GM21381 (cell line): ENCODE measurements around the gene FKRP.
"Not testable (repeated sequence)": the region's sequence is repeated elsewhere in the genome, so short reads cannot be mapped to it uniquely, and the experiment has no call there.

Experiments used
- ATAC-seq: cut with Tn5 transposase; IDR thresholded peaks from one replicate; pipeline ENCODE4 v1.9.1; 2021; ENCODE audit warnings: mild to moderate bottlenecking, moderate library complexity; ENCODE audit not compliant: unreplicated experiment

FKRP gene

DNA sequence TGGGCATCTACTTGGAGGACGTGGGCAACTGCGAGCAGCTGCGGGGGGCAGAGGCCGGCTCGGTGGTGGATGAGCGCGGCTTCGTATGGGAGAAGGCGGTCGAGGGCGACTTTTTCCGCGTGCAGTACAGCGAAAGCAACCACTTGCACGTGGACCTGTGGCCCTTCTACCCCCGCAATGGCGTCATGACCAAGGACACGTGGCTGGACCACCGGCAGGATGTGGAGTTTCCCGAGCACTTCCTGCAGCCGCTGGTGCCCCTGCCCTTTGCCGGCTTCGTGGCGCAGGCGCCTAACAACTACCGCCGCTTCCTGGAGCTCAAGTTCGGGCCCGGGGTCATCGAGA lies 10.7 kb downstream of the FKRP start:
- no peak for ATAC-seq

DNA sequence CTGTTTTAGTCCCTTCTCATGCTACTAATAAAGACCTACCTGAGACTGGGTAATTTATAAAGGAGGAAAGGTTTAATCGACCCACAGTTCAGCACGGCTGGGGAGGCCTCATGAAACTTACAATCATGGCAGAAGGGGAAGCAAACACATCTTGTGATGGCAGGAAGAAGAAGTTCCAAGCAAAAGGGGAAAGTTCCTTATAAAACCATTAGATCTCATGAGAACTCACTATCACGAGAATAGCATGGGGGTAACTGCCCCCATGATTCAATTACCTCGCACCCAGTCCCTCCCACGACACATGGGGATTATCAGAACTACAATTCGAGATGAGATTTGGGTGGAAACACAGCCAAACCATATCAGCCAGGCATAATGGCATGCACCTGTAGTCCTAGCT lies 13.3 kb downstream of the FKRP start:
- no peak for ATAC-seq

DNA sequence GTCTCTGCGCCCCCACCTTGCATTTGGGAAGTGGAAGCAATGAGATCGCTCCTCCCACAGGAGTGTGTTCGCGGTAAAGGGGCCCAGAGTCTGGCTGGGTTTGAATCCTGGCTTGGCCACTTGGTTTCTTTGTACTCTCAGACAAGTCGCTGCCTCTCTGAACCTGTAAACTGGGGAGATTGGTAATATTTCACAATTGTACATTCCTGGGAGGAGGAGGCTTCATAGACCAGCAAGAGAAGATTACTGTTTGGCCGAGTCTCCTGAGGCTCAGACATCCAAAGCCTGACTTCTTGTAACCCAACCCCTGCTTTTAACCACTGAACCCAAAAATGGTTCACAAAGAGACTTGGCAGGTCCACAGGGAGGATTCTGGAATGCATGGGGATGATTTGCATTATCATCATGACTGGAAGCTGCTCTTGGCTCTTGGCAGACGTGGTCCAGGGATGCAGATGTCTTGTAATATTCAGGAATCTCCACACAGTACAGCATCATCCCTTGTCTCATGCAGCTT lies 14.0 kb downstream of the FKRP start:
- ATAC-seq, result no peak

DNA sequence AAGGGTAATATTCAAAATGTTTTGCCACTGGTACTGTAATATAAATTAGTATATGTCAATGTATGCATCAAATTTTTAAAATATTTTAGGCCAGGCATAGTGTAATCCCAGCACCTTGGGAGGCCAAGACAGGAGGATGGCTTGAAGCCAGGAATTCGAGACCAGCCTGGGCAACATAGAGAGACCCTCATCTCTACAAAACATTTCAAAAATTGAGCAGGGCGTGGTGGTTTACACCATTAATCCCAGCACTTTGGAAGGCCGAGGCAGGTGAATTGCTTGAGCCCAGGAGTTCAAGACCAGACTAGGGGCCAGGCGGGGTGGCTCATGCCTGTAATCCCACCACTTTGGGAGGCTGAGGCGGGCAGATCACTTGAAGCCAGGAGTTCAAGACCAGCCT lies 14.5 kb downstream of the FKRP start:
- ATAC-seq, result no peak

DNA sequence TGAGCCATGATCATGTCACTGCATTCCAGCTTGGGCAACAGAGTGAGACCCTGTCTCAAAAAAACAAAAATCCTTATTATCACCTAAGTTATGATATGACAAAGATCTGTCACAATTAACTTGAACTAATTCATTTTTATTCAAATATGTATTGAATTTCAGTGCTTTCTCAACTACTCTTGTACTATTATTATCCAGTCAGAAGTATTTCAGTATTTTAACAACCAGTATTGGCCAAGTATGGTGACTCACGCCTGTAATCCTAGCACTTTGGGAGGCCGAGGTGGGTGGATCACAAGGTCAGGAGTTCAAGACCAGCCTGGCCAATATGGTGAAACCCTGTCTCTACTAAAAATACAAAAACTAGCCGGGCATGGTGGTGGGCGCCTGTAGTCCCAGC lies 15.0 kb downstream of the FKRP start:
- not testable (repeated sequence) for ATAC-seq

DNA sequence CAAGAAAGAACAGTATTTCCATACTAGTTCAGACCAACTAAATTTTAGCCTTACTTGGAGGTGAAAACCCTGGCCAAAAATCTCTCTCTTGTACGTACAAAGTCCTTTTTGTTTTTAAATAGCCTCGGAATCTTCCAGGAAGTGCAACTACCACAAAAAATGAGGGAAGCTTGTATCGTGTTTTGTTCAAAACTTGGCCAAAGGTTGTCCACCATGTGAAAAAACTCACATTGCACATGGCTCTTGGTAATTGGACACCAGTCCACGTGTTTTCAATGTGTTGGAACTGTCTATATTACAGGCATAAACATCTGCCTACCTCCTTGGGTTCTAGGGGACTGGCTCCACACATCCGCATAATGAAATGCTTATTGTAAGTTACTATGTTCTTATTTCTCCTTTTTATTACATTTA lies 15.6 kb downstream of the FKRP start:
- no peak for ATAC-seq

DNA sequence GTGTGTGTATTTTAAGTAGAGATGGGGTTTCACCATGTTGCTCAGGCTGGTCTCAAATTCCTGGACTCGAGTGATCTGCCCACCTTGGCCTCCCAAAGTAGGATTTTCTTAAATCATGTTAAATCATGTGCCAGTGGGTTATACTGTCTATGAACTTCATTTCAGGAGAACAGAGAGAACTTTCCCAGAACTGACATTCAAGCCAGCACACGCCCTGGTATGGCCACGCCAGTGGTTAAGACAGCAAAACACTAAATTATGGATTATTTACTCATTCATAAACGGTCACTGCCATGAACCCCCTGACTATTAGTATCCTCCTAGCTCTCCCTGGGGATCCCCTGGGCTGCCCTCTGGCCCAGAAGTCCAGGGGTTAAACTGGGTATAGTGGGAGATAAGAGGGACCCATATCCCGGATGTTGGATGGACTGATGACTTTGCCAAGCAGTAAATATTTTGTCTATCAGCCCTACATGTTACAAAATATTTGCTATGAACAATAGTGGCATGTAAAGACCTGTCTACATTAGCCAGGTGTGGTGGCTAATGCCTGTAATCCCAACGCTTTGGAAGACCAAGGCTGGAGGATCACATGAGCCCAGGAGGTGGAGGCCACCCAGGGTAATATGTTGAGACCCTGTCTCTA lies 16.5 kb downstream of the FKRP start:
- no peak for ATAC-seq

DNA sequence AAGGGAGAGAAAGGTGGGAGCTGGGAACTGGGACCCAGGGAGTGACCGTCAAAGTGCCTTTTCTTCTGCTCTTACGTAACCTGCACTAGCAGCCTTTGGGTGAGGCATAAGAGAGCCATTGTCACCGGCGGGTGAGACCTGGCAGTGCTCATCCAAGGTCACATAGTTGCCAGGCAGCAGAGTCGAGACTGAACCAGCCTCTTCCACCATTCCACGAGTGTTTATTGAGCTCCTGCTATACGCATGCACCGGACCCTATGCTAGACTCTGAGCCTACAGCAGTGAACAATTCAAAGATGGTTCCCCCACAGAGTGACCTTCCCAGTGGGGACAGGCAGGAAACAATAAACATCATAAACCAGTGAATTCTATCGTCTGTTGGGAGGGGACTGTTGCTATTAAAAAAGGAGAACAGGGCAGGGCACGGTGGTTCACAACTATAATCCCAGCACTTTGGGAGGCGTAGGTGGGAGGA lies 19.0 kb downstream of the FKRP start:
- no peak for ATAC-seq

DNA sequence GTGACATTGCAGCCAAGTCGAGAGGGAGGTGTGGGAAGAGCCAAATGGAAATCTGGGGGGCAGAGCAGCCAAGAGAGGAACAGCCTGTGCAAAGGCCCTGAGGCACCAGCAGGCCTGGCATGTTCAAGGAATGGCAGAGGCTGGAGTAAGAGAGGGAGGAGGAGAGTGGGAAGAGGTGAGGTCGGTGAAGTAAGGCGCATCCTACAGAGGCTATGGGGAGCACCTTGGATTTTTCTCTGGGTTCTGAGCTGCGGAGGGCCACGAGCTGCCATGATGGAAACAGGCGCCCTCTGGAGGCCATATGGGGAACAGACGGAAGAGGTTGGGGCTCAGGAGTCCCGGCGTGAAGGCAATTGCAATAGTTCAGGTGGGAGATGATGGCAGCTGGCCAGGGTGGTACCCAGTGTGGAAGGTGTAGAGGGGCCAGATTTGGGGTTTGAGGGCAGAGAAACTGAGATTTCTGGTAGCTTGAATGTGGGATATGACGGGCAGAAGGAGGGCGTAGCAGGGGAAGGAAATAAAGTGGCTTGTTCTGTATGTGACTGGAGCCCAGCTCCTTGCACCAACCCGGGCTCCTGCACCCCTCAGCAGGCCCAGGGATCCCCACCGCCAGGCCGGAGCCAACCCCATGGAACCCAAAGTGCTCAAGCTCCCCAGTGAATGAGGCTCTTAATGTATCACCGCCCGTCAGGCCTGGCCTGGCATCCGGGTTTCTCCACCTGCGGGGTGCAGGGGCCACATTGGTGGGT lies 20.9 kb downstream of the FKRP start:
- no peak for ATAC-seq

DNA sequence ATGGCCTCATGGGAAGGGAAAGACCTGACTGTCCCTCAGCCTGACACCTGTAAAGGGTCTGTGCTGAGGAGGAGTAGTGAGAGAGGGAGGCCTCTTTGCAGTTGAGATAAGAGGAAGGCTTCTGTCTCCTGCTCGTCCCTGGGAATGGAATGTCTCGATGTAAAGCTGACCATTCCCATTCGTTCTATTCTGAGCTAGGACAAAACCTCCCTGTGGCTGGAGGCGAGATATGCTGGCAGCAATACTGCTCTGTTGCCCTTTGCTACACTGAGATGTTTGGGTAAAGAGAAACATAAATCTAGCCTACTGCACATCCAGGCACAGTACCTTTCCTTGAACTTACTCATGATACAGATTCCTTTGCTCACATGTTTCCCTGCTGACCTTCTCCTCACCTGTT lies 22.9 kb downstream of the FKRP start:
- ATAC-seq, result not testable (repeated sequence)

DNA sequence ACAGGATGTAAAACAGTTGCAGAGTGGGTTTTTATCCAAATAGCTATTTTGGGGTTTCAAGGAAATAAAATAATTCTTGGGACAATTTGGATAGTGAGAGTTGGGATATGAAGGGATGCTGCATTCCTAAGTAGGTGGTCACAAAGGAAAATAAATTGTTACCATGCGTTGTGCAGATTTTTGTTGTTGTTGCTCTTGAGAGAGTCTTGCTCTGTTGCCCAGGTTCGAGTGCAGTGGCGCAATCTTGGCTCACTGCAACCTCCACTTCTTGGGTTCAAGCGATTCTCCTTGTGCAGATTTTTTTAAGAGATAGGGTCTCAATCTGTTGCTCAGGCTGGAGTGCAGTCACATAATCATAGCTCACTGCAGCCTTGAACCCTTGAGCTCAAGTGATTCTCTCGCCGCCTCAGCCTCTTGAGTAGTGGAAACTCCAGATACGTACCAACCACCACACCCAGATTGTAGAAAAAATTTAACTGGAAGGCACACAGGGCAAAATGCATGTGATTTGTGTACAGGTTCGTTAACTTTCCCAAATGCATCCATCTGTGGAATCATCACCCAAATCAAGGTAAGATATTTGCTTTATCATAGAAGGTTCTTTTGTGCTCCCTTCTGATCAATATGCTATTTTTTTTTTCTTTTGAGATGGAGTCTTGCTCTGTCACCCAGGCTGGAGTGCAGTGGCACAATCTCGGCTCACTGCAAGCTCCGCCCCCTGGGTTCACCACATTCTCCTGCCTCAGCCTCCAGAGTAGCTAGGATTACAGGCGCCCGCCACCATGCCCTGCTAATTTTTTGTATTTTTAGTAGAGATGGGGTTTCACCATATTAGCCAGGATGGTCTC lies 26.5 kb downstream of the FKRP start:
- ATAC-seq, result no peak

DNA sequence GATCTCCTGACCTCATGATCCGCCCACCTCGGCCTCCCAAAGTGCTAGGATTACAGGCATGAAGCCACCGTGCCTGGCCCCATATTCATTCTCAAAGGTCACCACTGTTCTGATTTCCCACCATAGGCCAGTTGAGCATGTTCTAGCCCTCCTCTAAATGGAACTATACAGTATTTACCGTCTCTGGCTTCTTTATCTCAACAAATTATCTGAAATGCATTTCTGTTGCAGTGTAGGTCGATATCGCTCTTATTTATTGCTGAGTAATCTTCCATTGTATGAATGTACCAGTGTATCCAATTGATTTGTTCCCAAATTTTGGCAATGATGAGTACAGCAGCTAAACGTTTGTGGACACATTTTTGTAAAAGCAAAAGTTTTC lies 27.2 kb downstream of the FKRP start:
- ATAC-seq, result no peak

DNA sequence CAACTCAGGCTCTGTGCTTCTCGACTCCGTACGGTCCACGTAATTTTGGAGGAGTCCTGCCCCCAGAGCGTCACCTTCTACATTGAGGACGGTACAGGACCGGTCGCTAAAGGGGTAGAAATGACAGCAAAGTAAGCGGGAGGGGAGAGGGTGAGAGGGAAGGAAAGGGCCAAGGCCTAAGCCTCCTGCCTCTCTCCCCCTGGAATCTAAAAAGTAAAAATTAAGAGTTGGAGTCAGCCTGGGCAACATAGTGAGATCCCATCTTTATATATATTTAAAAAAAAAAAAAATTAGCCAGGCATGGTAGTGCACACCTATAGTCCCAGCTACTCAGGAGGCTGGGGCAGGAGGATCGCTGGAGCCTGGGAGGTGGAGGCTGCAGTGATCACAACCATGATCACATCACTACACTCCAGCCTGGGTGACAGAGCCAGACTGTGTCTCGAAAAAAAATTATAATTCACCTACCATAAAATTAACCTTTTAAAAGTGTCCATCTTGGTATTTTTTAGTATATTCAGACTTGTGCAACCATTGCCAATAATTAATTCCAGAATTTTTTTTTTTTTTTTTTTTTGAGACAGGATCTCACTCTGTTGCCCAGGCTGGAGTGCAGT lies 29.9 kb downstream of the FKRP start:
- no peak for ATAC-seq

DNA sequence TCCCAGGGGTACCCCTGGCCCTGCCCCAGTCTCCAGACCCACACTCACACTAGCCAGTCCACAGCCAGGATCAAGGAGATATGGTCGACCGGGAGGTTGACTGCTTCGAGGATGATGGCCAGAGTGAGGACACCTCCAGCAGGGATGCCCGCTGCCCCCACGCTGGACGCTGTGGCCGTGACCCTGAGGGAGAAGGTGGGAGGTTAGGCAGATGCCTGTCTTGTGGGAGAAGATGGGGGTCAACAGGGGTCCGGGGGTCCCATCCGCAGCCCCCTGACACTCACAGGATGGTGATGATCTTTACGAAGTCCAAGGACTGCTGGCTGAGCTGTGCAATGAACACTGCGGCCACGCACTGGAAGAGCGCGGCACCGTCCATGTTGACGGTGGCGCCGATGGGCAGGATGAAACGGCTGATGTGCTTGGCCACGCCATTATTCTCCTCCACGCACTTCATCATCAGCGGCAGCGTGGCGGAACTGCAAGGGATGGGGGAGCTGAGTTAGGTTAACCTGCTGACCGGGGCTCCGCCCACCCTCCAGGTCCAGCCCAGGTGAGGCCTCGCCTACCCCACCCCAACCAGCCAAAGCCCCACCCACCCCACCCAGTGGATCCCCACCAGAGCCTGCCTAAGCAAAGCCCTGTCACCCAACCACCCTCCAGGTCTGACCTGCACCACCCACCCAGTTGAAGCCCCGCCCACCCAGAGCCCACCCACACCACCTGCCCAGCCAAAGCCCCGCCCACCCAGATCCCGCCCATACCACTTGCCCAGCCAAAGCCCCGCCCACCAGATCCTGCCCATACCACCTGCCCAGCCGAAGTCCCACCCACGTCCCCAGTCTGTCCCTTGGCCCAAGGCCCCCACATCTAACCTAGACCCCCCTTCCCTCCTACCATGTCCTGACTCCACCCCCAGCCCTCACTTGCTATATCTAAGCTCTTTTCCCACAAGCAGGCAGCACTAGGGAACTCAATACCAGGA lies 31.4 kb downstream of the FKRP start:
- ATAC-seq, result no peak

DNA sequence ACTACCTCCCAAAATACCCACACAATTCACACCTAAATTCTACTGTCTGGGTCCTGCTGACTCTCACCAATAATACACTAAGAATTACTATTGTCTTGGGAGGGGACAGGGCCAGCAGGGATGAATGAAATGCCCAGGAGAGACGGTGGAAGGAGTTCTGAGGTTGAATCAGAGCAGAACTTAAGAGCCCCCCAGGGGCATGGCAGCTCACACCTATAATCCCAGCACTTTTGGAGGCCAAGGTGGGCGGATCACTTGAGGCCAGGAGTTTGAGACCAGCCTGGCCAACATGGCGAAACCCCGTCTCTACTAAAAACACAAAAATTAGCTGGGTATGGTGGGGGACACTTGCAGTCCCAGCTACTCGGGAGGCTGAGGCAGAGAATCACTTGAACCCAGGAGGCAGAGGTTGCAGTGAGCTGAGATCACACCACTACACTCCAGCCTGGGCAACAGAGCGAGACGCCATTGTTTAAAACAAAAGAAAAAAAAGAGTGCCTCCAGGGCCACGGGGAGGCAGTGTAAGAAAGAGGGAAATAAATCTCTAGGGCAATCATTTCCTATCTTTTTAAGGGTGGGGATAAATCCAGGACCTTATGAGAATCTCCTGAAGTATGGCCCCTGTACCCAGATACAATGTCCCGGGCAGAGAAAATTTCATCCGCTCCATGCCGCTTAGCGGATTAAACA lies 32.2 kb downstream of the FKRP start:
- ATAC-seq, result not testable (repeated sequence)

DNA sequence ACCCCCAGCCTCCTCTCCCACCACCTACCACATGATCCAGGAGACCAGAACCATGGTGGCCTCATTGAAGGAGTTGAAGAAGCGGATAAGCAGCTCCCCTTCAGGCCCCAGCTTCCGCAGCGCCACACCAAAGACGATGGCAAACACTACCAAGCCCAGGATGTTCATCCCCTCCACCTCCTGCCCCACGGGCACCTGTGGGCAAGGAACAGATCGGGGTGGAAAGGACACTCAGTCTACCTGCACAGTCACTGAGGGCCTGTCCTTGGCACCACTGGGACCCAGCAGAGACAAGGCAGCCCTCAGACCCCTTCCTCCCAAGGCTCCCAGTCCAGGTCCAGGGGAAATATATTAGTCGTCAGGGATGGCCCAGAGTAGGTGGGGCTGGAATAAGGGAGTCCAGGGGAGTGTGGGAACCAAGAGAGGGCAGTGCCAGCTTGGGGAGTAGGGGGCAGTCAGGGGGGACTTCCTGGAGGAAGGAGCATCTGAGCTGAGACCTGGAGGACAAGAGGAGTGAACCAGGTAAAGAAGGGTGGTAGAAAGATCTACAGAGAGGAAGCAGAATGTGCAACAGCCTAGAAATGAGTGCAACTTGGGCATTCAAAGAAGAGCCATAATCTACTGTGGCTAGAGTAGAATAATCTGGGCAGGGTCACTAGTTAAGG lies 36.6 kb downstream of the FKRP start:
- no peak for ATAC-seq

DNA sequence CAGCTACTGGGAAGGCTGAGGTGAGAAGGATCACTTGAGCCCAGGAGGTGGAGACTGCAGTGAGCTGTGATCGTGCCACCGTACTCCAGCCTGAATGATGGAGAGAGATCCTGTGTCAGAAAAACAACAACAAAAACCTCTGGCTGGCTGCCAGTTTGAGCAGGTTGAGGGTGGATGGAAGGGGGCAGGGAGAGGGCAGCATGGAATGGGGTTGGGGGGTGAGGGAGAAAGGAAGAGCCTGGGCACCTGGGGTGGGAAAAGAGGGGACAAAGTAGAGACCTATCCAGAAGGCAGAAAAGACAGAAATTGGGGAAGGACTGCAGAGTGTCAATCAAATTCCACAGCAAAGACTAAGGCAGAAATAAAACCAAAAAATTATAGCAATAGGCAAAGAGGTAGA lies 37.8 kb downstream of the FKRP start:
- no peak for ATAC-seq

DNA sequence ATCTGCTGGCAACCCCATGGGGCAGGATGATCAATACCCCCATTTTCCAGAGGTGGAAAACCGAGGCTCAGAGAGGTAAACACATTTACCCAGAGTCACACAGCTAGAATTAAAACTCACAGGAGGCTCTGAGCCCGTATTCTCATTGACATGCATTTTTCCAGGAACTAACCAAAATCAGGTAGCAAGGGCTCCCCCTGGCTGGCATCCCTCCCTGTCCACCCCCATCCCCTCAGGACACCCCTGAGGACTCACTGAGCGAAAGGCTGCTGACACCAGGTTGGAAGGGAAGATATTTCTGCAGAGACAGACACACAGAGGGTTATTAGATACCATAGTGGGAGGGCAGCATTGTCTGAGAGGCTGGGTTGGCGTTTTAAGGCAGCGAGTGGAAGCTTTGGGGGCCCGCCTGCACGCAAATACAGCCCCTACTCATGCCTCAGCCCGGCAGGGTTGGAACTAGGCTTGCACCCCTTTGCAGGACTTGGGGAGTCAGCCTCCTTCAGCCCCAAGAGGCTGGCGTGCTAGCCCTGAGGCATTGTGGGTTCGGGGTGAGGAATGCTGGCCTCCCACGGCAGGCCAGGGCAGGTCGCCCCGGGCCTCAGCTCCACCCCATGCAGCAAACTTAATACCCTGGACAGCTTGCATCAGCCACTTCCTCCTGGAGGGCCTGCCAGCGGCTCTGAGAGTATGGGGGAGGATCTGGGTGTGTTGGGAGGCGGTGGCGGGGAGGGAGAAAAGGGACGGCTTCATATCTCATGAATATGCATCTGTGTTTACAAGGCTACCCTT lies 38.6 kb downstream of the FKRP start:
- ATAC-seq, result no peak
